PC-9 (cell line): ENCODE results near the gene NR6A1. TPM values are rescaled to one million over a fixed set of nuclear protein-coding genes. Genes with fewer than 3 reads are reported as not detected.

Experiments
- BruUV-seq: library from RNA; stranded (reverse); fragments of 400-500 nt; replicated peaks from 2 replicates; lab custom pipeline; 2021; lab: Mats Ljungman, UMichigan
- CTCF ChIA-PET: fragments of 300-600 bp; sonication (Branson Sonifier 250); formaldehyde crosslinking; loops from one replicate; lab custom pipeline; 2022; ENCODE audit warnings: antibody characterized with exemption; lab: Charles Lee
- POLR2A ChIA-PET: fragments of 300-600 bp; sonication (Branson Sonifier 250); formaldehyde crosslinking; loops from one replicate; lab custom pipeline; 2022; ENCODE audit warnings: antibody characterized with exemption; ENCODE audit not compliant: unreplicated experiment; lab: Charles Lee
- DNase-seq, 2 experiments: peaks; one replicate each; pipeline versions ENCODE4 v3.0.0 to v3.0.0-alpha.2; 2015 to 2022; ENCODE audit warnings: mixed read lengths in 1 of 2
- H2AFZ ChIP-seq: fragments of 200-600 bp; sonication (generic); 2 replicates; pipeline ENCODE4 v1.8.1; 2017; ENCODE audit warnings: antibody characterized with exemption
- H3F3A ChIP-seq: fragments of 200-600 bp; sonication (generic); 2 replicates; pipeline ENCODE4 v1.8.1; 2017; ENCODE audit warnings: antibody characterized with exemption, mild to moderate bottlenecking, low read depth; ENCODE audit not compliant: insufficient read depth
- H3K27ac ChIP-seq: fragments of 200-600 bp; sonication (generic); 2 replicates; pipeline ENCODE4 v1.6.1; 2016; ENCODE audit warnings: mixed run types
- H3K27me3 ChIP-seq: fragments of 200-600 bp; sonication (generic); 2 replicates; pipeline ENCODE4 v1.6.1; 2016; ENCODE audit warnings: low read depth, mixed run types; ENCODE audit not compliant: insufficient read depth
- H3K36me3 ChIP-seq: fragments of 200-600 bp; sonication (generic); 2 replicates; pipeline ENCODE4 v1.6.1; 2016; ENCODE audit warnings: low read depth, mixed run types
- H3K4me1 ChIP-seq: fragments of 200-600 bp; sonication (generic); replicated peaks from 2 replicates; pipeline ENCODE4 v1.6.1; 2016; ENCODE audit warnings: mixed run types; ENCODE audit not compliant: insufficient read depth
- H3K4me2 ChIP-seq: fragments of 200-600 bp; sonication (generic); 2 replicates; pipeline ENCODE4 v1.6.1; 2017; ENCODE audit warnings: mixed run types
- H3K4me3 ChIP-seq: fragments of 200-600 bp; sonication (generic); 2 replicates; pipeline ENCODE4 v1.6.1; 2016; ENCODE audit warnings: mixed run types
- H3K79me2 ChIP-seq: fragments of 200-600 bp; sonication (generic); 2 replicates; pipeline ENCODE4 v1.6.1; 2017; ENCODE audit warnings: low read depth, mixed run types
- H3K9me2 ChIP-seq: fragments of 200-600 bp; sonication (generic); 2 replicates; pipeline ENCODE4 v1.8.1; 2017; ENCODE audit warnings: mild to moderate bottlenecking; ENCODE audit not compliant: insufficient read depth
- H3K9me3 ChIP-seq: fragments of 200-600 bp; sonication (generic); 2 replicates; pipeline ENCODE4 v1.8.1; 2016; ENCODE audit warnings: low read depth; ENCODE audit not compliant: insufficient read depth
- H4K20me1 ChIP-seq: fragments of 200-600 bp; sonication (generic); 2 replicates; pipeline ENCODE4 v1.8.1; 2017; ENCODE audit not compliant: insufficient read depth
- EZH2 ChIP-seq: fragments of 200-600 bp; sonication (generic); IDR thresholded peaks from 2 replicates; pipeline ENCODE4 v1.8.0; 2017; ENCODE audit warnings: antibody characterized with exemption, low read depth
- intact Hi-C: fragments of 100-400 bp; cut with micrococcal nuclease; formaldehyde crosslinking; loops from one replicate; pipeline ENCODE4 v1.10.0; 2022; ENCODE audit not compliant: unreplicated experiment
- total RNA-seq: library from RNA; stranded (reverse); gene quantifications from 2 replicates; pipeline ENCODE4 v1.2.3, GENCODE V29; 2021
- TF ChIP-seq, protein P1 (sequence below): fragments of 200-600 bp; sonication (generic); conservative IDR thresholded peaks from 2 replicates; pipeline ENCODE4 v1.6.1; 2017; ENCODE audit warnings: mixed run types, antibody characterized with exemption, mild to moderate bottlenecking, moderate library complexity

The NR6A1 gene
- total RNA-seq, 1 experiment from 2014 or later, result 13.0 TPM

DNA sequence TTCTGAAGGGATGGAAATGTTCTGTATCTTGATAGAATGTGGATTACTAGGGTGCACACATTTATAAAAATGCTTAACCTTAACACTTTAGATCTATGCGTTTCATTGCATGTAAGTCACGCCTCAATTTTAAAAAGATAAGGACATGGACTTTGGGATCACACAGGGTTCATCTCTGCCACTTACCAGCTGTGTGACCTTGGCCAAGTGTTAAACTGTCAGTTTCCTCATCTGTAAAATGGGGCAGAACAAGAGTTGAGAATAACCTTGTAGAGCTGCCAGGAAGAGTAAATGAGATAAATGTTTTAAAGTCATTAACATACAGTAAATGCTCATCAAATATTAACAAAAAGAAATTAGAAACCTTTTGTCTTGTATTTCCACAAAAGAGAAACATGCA, 53.5 kb downstream of the NR6A1 start:
- no peak overlapping the region for H3K4me2 ChIP-seq

DNA sequence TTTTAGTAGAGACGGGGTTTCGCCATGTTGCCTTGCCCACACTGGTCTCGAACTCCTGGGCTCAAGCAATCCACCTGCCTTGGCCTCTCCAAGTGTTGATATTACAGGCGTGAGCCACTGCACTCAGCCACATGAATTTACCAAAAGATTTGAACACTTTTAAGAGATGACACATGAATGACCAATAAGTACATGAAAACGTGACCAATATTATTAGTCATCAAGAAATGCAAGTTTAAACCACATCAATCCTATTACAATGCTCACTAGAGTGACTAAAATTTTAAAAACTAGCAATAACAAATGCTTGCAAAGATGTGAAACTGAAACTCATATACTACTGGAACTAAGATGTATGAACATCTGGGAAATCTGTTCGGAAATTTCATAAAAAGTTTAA, 54.3 kb downstream of the NR6A1 start:
- H4K20me1 ChIP-seq, result no peaks in the 10 kb centered on the region
- H3K4me2 ChIP-seq, result no peak overlapping the region
- no TSS peak for BruUV-seq
- H3K36me3 ChIP-seq, result 0 out of 2 replicates have a peak, but pooled peaks cover 4% of the 10 kb centered on the region
- ChIA-PET CTCF (interaction anchor here (1.3 kb wide), 1 partner anchor 136 kb away, joined by 4 read pairs; the partner anchor contains the start of gene WDR38), POLR2A (no interaction called here)
- DNase-seq, result no peak
- H3K27ac ChIP-seq, result no peak overlapping the region
- H3K9me3 ChIP-seq, result no peaks in the 10 kb centered on the region
- no peak overlapping the region for H3K4me3 ChIP-seq
- H3F3A ChIP-seq, result peaks cover 13% of the 10 kb centered on the region; the same call in 1 of the 2 replicates
- intact Hi-C loops, result no loop called here
- no peak for TF ChIP-seq EZH2
- TF ChIP-seq, protein P1, sequence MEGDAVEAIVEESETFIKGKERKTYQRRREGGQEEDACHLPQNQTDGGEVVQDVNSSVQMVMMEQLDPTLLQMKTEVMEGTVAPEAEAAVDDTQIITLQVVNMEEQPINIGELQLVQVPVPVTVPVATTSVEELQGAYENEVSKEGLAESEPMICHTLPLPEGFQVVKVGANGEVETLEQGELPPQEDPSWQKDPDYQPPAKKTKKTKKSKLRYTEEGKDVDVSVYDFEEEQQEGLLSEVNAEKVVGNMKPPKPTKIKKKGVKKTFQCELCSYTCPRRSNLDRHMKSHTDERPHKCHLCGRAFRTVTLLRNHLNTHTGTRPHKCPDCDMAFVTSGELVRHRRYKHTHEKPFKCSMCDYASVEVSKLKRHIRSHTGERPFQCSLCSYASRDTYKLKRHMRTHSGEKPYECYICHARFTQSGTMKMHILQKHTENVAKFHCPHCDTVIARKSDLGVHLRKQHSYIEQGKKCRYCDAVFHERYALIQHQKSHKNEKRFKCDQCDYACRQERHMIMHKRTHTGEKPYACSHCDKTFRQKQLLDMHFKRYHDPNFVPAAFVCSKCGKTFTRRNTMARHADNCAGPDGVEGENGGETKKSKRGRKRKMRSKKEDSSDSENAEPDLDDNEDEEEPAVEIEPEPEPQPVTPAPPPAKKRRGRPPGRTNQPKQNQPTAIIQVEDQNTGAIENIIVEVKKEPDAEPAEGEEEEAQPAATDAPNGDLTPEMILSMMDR, result no peak
- no peak overlapping the region for H2AFZ ChIP-seq
- no peaks in the 10 kb centered on the region for H3K27me3 ChIP-seq
- no peaks in the 10 kb centered on the region for H3K9me2 ChIP-seq
- H3K79me2 ChIP-seq, result 0 out of 2 replicates have a peak, but pooled peaks cover 3% of the 10 kb centered on the region
- peaks cover 6% of the 10 kb centered on the region; the same call in 1 of the 2 replicates for H3K4me1 ChIP-seq

More for the DNA sequence above, 53.5 kb downstream of the NR6A1 start:
- Histone ChIP-seq H3K79me2 (0 out of 2 replicates have a peak, but pooled peaks cover 3% of the 10 kb centered on the region), H3K4me1 (peaks cover 6% of the 10 kb centered on the region; the same call in 1 of the 2 replicates), H4K20me1 (no peaks in the 10 kb centered on the region), H3K9me2 (no peaks in the 10 kb centered on the region), H3K27me3 (no peaks in the 10 kb centered on the region), H3F3A (peaks cover 7% of the 10 kb centered on the region; the same call in 1 of the 2 replicates), H3K9me3 (no peaks in the 10 kb centered on the region), H3K27ac (no peak overlapping the region), H3K4me3 (no peak overlapping the region), H3K36me3 (0 out of 2 replicates have a peak, but pooled peaks cover 4% of the 10 kb centered on the region), H2AFZ (no peak overlapping the region)
- no TSS peak for BruUV-seq
- POLR2A ChIA-PET, result no interaction called here
- no peak for DNase-seq
- CTCF ChIA-PET, result no interaction called here
- TF ChIP-seq EZH2, result no peak
- TF ChIP-seq, protein P1, result no peak
- intact Hi-C loops, result no loop called here

DNA sequence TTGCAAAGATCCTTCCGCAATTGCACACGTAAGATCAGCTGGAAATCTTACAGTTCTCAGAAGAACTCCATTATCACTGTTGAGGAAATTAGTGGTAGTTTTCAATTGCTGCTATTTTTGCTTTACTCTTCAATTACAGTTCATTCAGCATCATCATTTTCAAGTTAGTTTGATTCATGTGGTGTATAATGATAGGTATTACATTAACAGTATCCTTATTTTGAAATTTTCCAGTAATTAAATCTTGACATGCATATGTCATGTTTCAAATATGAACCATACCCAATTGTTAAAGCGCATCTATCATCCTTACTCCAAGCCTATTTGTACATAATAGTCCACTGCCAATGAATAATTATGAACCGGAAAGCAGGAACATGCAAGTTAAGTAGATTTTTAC, 60.3 kb downstream of the NR6A1 start:
- Histone ChIP-seq H3K9me2 (no peaks in the 10 kb centered on the region), H3K4me1 (peaks cover 36% of the 10 kb centered on the region), H2AFZ (no peak overlapping the region), H3K79me2 (peaks cover 44% of the 10 kb centered on the region), H3K27ac (no peak overlapping the region), H3F3A (peaks cover 14% of the 10 kb centered on the region; the same call in 1 of the 2 replicates), H3K9me3 (peaks cover 9% of the 10 kb centered on the region; the same call in 1 of the 2 replicates), H4K20me1 (no peaks in the 10 kb centered on the region), H3K4me3 (no peak overlapping the region), H3K4me2 (no peak overlapping the region), H3K27me3 (no peaks in the 10 kb centered on the region), H3K36me3 (peaks cover 3% of the 10 kb centered on the region; the same call in 1 of the 2 replicates)
- BruUV-seq, result no TSS peak
- POLR2A ChIA-PET, result interaction anchor here (0.5 kb wide), 1 partner anchor 158 kb away, joined by 5 read pairs; no protein-coding TSS in a partner anchor
- no peak for TF ChIP-seq EZH2
- TF ChIP-seq, protein P1, result no peak
- DNase-seq, result no peak
- intact Hi-C loops, result no loop called here
- CTCF ChIA-PET, result interaction anchor here (1.8 kb wide), 1 partner anchor 159 kb away, joined by 21 read pairs; no protein-coding TSS in a partner anchor
